Daoy (cell line): Measurements from ENCODE around the gene DENND2D. TPM values are rescaled to one million over a fixed set of nuclear protein-coding genes. Genes with fewer than 3 reads are reported as not detected.

Source experiments
- DNase-seq: peaks from one replicate; pipeline ENCODE4 v3.0.0-alpha.2; 2015; ENCODE audit warnings: low read depth
- total RNA-seq: library from RNA; depleted of rRNA; stranded (reverse); fragments of >200 nt; shearing (Covaris generic); gene quantifications from 2 replicates; pipeline ENCODE4 v1.2.3, GENCODE V29; 2014

DENND2D gene
- total RNA-seq, 1 experiment from 2014 or later, result 11.0 TPM

DNA sequence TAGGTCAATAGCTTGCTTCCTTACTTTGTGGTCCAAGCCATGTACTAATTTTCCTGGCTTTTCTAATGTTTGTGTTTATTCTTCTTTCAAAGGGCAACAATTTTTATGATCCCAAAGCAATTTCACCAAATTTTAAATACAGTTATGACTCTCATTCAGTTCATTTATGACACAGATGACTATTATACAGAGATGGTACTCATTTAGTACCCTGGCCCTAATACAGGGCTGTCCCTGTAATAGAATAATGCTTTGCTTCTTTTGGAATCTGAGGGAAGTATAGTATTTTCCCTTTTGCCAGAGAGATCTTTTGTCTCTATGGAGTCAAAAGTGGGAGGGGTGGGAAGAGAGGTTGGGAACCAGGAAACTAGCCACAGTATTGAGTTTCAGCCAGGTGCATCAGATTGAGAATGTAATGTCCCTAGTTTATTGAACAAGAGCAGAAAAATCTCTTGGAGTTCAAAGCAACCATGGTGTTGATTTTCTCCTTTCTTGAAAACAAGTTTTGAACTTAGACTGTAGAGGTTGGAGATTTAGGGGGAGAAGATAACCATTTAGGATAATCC is 20.4 kb downstream of the DENND2D start:
- no peak for DNase-seq

GRCh38 chr1:111176678-111177077 is 23.8 kb downstream of the DENND2D start:
- DNase-seq, result no peak

DNA sequence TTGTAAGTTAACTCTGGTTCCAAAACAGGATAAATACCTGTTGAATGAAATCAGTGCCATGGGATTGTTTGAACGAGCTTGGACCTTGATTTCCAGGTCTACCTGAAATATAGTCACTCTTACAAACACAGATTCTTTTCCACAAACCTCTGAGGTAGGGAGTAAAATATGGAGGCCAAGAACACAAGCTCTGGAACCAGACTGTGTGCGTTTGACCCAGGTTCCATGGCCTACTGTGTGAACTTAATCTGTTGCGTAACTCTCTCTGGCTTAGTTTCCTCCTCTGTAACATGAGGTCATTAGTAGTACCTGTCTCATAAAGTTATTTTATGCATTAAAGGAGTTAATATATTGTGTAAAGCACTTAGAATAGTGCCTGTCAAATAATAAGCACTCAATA is 25.1 kb downstream of the DENND2D start:
- DNase-seq, result no peak

- DNase-seq, result no peak
Measured at GRCh38 chr1:111174070-111174469, 26.4 kb downstream of the DENND2D start.

- no peak for DNase-seq
Measured at GRCh38 chr1:111172463-111172862, 28.0 kb downstream of the DENND2D start.

GRCh38 chr1:111164151-111164550 is 36.3 kb downstream of the DENND2D start:
- no peak for DNase-seq

- DNase-seq, result no peak
Measured at GRCh38 chr1:111163363-111163762, 37.1 kb downstream of the DENND2D start.

GRCh38 chr1:111162488-111162880 is 38.0 kb downstream of the DENND2D start:
- DNase-seq, result no peak

DNA sequence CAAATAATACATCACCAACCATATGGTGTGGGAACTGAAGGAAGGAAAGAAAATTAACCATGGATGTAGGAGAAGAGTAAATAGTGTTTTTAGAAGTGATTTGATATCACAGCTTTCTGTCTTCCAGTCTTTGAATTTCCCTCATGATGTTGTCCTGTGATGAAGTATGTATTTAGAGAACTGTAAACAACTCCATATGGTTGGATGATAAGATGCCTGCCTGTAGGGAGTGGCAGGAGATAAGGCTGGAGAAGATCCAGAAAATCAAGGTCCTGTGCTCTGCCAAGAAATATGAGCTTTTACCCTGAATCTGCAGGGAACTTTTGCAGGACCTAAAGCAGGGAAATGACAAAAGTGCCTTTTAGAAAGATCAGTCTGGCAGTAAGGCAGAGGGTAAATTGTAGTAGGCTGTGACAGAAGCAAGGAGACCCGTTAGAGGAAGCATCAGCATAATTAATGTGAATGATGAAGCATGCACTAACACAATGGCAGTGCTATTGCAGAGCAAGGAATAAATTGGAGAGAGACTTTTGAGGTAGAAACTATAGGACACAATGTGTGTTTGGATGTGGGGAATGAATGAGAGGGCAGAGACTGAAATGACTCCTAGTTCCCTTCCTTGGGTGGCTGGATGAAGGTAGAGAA is 38.5 kb downstream of the DENND2D start:
- no peak for DNase-seq

DNA sequence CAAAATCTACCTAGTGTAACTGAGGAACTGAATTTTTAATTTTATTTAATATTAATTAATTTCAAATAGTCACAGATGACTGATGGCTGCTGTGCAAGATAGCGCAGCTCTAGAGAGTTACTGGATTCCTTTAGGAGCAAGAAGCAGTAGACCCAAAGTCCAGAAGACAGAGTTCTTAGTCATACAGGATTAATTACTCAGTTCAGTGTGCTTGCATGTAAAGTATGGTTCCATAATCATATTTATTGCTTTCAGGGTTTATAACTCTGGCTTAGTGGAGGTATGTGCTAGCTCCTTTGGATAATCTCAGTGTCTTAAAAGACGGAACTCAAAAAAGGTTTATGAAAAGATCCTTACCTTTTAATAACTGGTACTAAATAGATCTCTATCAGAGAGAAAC is 43.0 kb downstream of the DENND2D start:
- DNase-seq, result no peak

DNA sequence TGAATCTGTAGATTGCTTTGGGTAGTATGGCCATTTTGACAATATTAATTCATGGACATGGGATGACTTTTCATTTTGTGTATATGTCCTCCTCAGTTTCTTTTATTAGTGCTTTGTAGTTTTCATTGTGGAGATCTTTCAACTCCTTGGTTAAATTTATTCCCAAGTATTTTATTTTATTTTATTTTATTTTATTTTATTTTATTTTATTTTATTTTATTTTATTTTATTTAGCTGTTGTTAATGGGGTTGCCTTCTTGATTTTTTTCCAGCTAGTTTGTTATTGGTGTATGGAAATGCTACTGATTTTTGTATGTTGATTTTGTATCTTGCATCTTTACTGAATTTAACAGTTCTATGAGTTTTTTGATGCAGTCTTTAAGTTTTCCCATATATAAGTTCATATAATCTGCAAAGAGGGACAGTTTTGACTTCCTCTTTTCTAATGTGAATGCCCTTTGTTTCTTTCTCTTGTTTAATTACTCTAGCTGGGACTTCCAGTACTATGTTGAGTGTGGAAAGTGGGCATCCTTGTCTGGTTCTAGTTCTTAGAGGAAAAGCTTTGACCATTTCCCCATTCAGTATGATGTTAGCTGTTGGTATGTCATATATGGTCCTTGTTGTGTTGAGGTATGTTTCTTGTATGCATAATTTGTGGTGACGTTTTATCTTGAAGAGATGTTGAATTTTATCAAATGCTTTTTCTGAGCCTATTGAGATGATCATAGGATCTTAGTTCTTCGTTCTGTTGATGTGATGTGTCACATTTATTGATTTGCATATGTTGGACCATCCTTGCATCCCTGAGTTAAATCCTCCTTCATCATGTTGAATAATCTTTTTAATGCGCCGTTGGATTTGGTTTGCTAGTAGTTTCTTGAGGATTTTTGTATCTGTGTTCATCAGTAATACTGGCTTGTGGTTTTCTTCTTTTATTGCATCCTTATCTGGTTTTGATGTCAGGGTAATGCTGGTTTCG is 46.1 kb downstream of the DENND2D start:
- no peak for DNase-seq

GRCh38 chr1:111151838-111152237 is 48.6 kb downstream of the DENND2D start:
- no peak for DNase-seq

GRCh38 chr1:111148376-111148881 is 52.0 kb downstream of the DENND2D start:
- DNase-seq, result no peak

GRCh38 chr1:111147948-111148347 is 52.5 kb downstream of the DENND2D start:
- DNase-seq, result no peak

GRCh38 chr1:111145963-111146768 is 54.3 kb downstream of the DENND2D start:
- no peak for DNase-seq

GRCh38 chr1:111145542-111145941 is 54.9 kb downstream of the DENND2D start:
- no peak for DNase-seq

DNA sequence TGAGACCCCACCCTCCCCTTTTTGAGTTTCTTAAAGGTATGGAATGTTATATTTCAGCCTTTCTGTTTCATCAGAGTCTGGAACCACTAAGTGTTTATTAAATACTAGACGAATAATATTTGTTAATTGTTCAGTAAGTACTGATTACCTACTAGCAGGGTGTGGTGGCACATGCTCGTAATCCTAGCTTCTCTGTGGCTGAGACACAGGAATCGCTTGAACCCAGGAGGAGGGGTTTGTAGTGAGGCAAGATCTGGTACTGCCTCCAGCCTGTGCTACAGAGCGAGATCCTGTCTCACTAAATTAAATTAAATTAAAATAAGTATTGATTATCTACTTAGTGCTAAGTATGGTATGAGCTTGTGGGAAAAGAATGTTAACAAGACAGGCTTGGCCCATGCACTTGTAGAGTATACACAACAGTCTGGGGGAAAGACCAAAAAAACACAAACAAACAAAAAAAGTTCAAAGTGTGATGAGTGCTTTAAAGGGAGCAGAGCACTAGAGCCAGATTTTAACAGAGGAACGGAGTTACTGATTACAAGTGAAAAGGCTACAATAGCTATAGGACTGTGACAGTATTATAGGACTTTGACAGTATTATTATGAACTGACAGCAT is 58.0 kb downstream of the DENND2D start:
- DNase-seq, result no peak

- no peak for DNase-seq
Measured at GRCh38 chr1:111141245-111142220, 58.9 kb downstream of the DENND2D start.

DNA sequence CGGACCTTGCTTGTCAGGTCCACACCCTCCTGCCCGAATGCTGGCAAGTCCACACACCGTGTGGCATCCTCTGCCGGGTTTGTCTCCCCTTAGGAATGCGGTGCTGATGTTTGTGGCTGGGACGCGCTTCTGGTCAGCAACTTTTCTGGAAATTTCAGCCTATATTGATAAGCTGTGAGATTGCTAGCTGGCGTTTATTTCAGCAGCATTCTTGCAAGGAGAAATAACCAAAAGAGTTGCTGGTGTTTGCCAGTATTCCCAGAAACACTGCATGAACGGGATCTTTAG is 59.8 kb downstream of the DENND2D start:
- DNase-seq, result peak; percentile 75
